Measurements from ENCODE around the gene SH2D5. TPM values are rescaled to one million over a fixed set of nuclear protein-coding genes. Genes with fewer than 3 reads are reported as not detected.

Gene SH2D5
- total RNA-seq, 4 donors from 2014 or later, result 0.57 to 1.1 (median 0.79) TPM; not detected in 1

DNA sequence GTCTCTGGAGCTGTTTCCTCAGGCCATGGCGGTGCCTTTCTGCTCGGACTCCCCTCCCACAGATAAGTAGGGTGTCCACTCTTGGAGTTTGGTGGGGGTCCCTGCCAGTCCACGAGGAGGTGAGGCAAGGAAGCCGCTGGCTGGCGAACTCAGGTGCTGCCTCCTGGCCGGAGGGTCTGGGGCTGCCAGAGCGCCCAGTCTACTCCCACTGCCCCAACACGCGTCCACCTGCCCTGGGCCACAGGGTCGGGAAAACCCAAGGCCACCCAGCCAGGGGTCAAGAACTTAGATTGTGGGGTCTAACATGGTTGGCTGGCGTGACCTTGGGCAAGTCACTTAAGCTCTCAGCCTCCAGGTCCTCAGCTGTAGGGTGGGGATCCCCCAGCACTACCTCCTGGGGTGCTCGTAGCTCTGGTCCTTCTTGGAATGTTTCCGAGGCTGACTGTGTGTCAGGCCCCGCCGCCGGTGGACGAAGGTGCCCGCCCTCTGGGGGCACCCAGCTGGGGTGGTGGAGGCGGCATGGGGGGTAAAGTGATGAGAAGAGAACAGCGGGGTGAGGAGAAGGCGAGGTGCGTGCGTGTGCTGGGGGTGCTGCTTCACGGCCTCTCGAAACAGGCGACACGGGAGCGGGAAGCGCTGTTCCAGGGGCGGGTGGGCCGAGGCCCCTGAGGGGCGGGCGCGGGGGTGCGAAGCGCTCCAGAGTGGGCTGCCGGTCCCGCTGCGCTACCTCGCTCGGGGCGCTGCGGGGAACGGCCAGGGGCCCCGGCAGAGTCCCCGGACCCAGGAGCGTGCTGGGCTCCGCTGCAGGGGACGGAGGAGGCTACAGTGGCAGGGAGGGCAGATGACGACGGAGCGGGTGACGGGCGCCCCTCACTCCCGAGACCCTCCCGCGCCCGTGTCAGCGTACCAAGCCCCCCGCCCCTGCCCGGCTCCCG, 1.2 kb downstream of the SH2D5 start:
- H3K9me3 ChIP-seq, result no peaks in the 10 kb centered on the region
- DNase-seq, result no peak
- H3K4me3 ChIP-seq, result peak overlapping the region; percentile 27 to 71 (median 58)
- no peak overlapping the region for H3K27ac ChIP-seq
- H3K27me3 ChIP-seq, result peaks cover 0 to 52% (median 2%) of the 10 kb centered on the region in 4 donors
- H3K36me3 ChIP-seq, result no peaks in the 10 kb centered on the region
- H3K4me1 ChIP-seq, result peaks cover 19 to 50% (median 24%) of the 10 kb centered on the region in 3 donors
- 50 to 67% methylated on average over 1 to 3 of the region's 62 CpGs for WGBS, 2 donors
- intact Hi-C loops (cut with DNase I), result no loop called here
- TF ChIP-seq, protein P1, sequence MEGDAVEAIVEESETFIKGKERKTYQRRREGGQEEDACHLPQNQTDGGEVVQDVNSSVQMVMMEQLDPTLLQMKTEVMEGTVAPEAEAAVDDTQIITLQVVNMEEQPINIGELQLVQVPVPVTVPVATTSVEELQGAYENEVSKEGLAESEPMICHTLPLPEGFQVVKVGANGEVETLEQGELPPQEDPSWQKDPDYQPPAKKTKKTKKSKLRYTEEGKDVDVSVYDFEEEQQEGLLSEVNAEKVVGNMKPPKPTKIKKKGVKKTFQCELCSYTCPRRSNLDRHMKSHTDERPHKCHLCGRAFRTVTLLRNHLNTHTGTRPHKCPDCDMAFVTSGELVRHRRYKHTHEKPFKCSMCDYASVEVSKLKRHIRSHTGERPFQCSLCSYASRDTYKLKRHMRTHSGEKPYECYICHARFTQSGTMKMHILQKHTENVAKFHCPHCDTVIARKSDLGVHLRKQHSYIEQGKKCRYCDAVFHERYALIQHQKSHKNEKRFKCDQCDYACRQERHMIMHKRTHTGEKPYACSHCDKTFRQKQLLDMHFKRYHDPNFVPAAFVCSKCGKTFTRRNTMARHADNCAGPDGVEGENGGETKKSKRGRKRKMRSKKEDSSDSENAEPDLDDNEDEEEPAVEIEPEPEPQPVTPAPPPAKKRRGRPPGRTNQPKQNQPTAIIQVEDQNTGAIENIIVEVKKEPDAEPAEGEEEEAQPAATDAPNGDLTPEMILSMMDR (IDR thresholded peaks at IDR 0.05), result no peak
- no peak for TF ChIP-seq POLR2A (IDR thresholded peaks at IDR 0.05)

DNA sequence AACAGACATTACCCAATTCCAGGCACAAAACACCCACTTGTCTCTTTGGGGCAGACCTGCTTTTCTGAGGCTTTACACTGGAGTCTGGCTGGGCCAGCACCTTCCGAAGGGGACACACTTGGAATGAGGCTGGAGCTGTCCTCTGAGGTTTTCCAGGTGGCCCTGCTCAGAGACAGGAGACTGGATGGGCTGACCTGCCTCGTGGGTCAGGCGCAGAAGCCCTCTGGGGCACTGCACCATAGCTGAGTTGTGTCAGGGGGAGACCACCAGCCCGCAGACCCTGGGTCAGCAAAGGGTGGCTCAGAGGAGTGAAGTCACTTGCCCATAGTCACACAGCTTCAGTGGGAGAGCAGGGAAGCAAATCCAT, 1.8 kb downstream of the SH2D5 start:
- H3K4me1 ChIP-seq, result peaks cover 19 to 50% (median 24%) of the 10 kb centered on the region in 3 donors
- no peaks in the 10 kb centered on the region for H3K9me3 ChIP-seq
- DNase-seq, result no peak
- no peaks in the 10 kb centered on the region for H3K36me3 ChIP-seq
- H3K4me3 ChIP-seq, result no peak overlapping the region
- intact Hi-C loops (cut with DNase I), result no loop called here
- TF ChIP-seq, protein P1 (IDR thresholded peaks at IDR 0.05), result no peak
- no peak for TF ChIP-seq POLR2A (IDR thresholded peaks at IDR 0.05)
- H3K27ac ChIP-seq, result no peak overlapping the region
- peaks cover 0 to 52% (median 2%) of the 10 kb centered on the region in 4 donors for H3K27me3 ChIP-seq
- WGBS, 2 donors, result 43% methylated on average over 4 of the region's 4 CpGs; no CpG with 5 or more reads in 1 of the 2 donors

- Histone ChIP-seq H3K4me3 (no peak overlapping the region), H3K27ac (no peak overlapping the region), H3K36me3 (no peaks in the 10 kb centered on the region), H3K4me1 (peaks cover 19 to 46% (median 24%) of the 10 kb centered on the region in 3 donors), H3K27me3 (peaks cover 0 to 52% (median 2%) of the 10 kb centered on the region in 4 donors), H3K9me3 (no peaks in the 10 kb centered on the region)
- TF ChIP-seq, protein P1 (IDR thresholded peaks at IDR 0.05), result no peak
- no peak for TF ChIP-seq POLR2A (IDR thresholded peaks at IDR 0.05)
- WGBS, 2 donors, result 26 to 36% methylated on average over 14 to 16 of the region's 19 CpGs
- intact Hi-C loops (cut with DNase I), result no loop called here
- DNase-seq, result no peak
Measured at GRCh38 chr1:20729990-20730689, 2.4 kb downstream of the SH2D5 start.

- H3K27ac ChIP-seq, result no peak overlapping the region
- peaks cover 0 to 52% (median 2%) of the 10 kb centered on the region in 4 donors for H3K27me3 ChIP-seq
- intact Hi-C loops (cut with DNase I), result no loop called here
- WGBS, 2 donors, result 44 to 50% methylated on average over 2 to 4 of the region's 14 CpGs
- TF ChIP-seq, protein P1 (IDR thresholded peaks at IDR 0.05), result no peak
- no peaks in the 10 kb centered on the region for H3K9me3 ChIP-seq
- H3K4me3 ChIP-seq, result no peak overlapping the region
- no peak for DNase-seq
- peaks cover 19 to 47% (median 24%) of the 10 kb centered on the region in 3 donors for H3K4me1 ChIP-seq
- H3K36me3 ChIP-seq, result no peaks in the 10 kb centered on the region
Measured at GRCh38 chr1:20729155-20729931, 3.2 kb downstream of the SH2D5 start.

Data from esophagus squamous epithelium (tissue), 5 donors.